ENCODE data around the gene KIAA1328. TPM values are rescaled to one million over a fixed set of nuclear protein-coding genes. Genes with fewer than 3 reads are reported as not detected.
A peak's percentile ranks its signal among the peaks of the same experiment; 100 is the strongest.

Gene KIAA1328
- total RNA-seq, 1 donor from 2014 or later: 8.4 TPM

GRCh38 chr18:36811430-36811829 lies 17.5 kb upstream of the KIAA1328 start:
- no peak for DNase-seq (ENCODE audit: low spot score in 2 of 2)
- H3K9me3 ChIP-seq: no peaks in the 10 kb centered on the region
- H3K27me3 ChIP-seq: no peaks in the 10 kb centered on the region
- no peak for TF ChIP-seq CTCF (IDR thresholded peaks at IDR 0.05)
- intact Hi-C loops (cut with DNase I): no loop called here
- no peak overlapping the region for H3K4me3 ChIP-seq
- peaks cover 0 to 4% of the 10 kb centered on the region in 2 donors for H3K4me1 ChIP-seq
- H3K27ac ChIP-seq: no peak overlapping the region
- H3K36me3 ChIP-seq: peaks cover 10 to 12% of the 10 kb centered on the region in 2 donors

DNA sequence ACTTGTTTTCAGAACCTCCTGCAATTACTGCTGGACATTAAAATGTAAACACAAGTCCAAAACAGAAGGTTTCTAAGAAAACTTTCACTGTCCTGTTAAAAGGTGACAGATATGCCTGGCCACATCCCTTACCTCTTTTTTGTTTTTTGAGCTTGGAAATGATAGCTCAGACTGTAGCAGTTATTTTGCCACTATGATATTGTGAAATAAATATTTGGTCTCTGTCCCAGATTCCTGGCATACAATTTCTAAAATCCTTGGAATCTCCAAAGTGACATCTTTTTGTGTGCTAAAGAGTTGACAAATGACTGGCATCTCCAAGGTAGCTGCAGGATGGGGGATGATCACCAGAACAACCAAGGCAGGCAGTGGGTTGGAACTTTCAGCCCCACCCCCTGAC lies 17.0 kb upstream of the KIAA1328 start:
- Histone ChIP-seq H3K27ac (peak overlapping the region in 1 of 2 donors; percentile 9), H3K9me3 (no peaks in the 10 kb centered on the region), H3K36me3 (peaks cover 11 to 16% of the 10 kb centered on the region in 2 donors), H3K4me1 (peaks cover 0 to 4% of the 10 kb centered on the region in 2 donors), H3K27me3 (no peaks in the 10 kb centered on the region), H3K4me3 (no peak overlapping the region)
- no peak for TF ChIP-seq CTCF (IDR thresholded peaks at IDR 0.05)
- intact Hi-C loops (cut with DNase I): no loop called here
- DNase-seq (ENCODE audit: low spot score in 2 of 2): no peak

DNA sequence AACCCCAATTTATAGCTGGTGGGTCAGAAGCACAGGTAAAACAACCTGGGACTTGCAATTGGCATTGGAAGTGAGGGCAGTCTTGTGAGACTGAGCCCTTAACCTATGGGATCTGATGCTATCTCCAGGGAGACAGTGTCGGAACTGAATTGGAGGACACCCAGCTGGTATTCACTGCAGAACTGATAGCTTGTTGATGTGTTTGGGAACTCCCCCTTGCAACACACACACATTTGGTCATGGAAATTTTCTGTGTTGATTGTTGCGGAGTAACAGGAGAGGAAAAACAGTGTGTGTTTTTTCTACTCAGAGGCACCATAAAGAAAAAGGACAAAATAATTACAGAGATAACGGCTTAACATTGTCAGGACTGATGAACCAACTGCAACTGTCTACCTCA lies 16.2 kb upstream of the KIAA1328 start:
- H3K9me3 ChIP-seq: no peaks in the 10 kb centered on the region
- DNase-seq (ENCODE audit: low spot score in 2 of 2): no peak
- H3K4me1 ChIP-seq: peaks cover 0 to 4% of the 10 kb centered on the region in 2 donors
- no peak for TF ChIP-seq CTCF (IDR thresholded peaks at IDR 0.05)
- H3K4me3 ChIP-seq: no peak overlapping the region
- H3K27me3 ChIP-seq: no peaks in the 10 kb centered on the region
- peaks cover 8 to 21% of the 10 kb centered on the region in 2 donors for H3K36me3 ChIP-seq
- no peak overlapping the region for H3K27ac ChIP-seq
- intact Hi-C loops (cut with DNase I): no loop called here

- no peak overlapping the region for H3K27ac ChIP-seq
- no peak overlapping the region for H3K4me3 ChIP-seq
- H3K36me3 ChIP-seq: peaks cover 8 to 27% of the 10 kb centered on the region in 2 donors
- no peaks in the 10 kb centered on the region for H3K27me3 ChIP-seq
- TF ChIP-seq CTCF (IDR thresholded peaks at IDR 0.05): no peak
- DNase-seq (ENCODE audit: low spot score in 2 of 2): no peak
- intact Hi-C loops (cut with DNase I): no loop called here
- peaks cover 0 to 4% of the 10 kb centered on the region in 2 donors for H3K4me1 ChIP-seq
- no peaks in the 10 kb centered on the region for H3K9me3 ChIP-seq
Observed at GRCh38 chr18:36813101-36813775, 15.7 kb upstream of the KIAA1328 start.

- Histone ChIP-seq H3K4me3 (no peak overlapping the region), H3K9me3 (no peaks in the 10 kb centered on the region), H3K27me3 (no peaks in the 10 kb centered on the region), H3K27ac (no peak overlapping the region), H3K36me3 (peaks cover 12 to 30% of the 10 kb centered on the region in 2 donors), H3K4me1 (peaks cover 0 to 4% of the 10 kb centered on the region in 2 donors)
- DNase-seq (ENCODE audit: low spot score in 2 of 2): no peak
- intact Hi-C loops (cut with DNase I): no loop called here
- TF ChIP-seq CTCF (IDR thresholded peaks at IDR 0.05): no peak
Observed at GRCh38 chr18:36813824-36814223, 15.1 kb upstream of the KIAA1328 start.

Data from ascending aorta (tissue), 2 donors.